22Rv1 (cell line): ENCODE results near the gene DAAM2.

Source experiments
- ZFX ChIP-seq: fragments of 450-650 bp; IDR thresholded peaks from 2 replicates; pipeline ENCODE4 v1.6.1; 2017; ENCODE audit warnings: antibody characterized with exemption, borderline replicate concordance
- TF ChIP-seq, protein P1 (sequence below): fragments of 450-650 bp; IDR thresholded peaks from 2 replicates; pipeline ENCODE4 v1.5.1; 2017; ENCODE audit warnings: mild to moderate bottlenecking

DNA sequence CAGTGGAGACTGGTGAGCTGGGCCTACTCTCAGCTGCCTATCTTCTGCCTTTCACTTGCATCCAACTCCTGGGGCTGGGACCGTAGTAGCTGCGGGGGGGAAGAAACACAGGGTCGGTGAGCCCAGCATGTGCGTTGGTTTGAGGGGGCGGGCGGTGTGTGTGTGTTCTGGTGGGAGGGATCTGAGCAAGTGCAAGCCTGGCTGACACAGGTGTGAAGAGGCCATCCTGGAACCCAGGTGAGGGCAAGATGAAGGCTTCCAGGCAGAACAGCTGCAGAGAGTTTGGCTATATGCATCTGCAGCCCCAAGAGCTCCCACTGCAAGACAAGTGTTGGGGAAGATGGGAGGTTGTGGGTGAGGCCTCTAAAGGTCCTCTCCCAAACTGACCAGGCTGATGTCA lies 111.5 kb downstream of the DAAM2 start:
- no peak for TF ChIP-seq ZFX
- TF ChIP-seq, protein P1, sequence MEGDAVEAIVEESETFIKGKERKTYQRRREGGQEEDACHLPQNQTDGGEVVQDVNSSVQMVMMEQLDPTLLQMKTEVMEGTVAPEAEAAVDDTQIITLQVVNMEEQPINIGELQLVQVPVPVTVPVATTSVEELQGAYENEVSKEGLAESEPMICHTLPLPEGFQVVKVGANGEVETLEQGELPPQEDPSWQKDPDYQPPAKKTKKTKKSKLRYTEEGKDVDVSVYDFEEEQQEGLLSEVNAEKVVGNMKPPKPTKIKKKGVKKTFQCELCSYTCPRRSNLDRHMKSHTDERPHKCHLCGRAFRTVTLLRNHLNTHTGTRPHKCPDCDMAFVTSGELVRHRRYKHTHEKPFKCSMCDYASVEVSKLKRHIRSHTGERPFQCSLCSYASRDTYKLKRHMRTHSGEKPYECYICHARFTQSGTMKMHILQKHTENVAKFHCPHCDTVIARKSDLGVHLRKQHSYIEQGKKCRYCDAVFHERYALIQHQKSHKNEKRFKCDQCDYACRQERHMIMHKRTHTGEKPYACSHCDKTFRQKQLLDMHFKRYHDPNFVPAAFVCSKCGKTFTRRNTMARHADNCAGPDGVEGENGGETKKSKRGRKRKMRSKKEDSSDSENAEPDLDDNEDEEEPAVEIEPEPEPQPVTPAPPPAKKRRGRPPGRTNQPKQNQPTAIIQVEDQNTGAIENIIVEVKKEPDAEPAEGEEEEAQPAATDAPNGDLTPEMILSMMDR: no peak
